IMR-90 (cell line): ENCODE results near the gene KCNK4. TPM values are rescaled to one million over a fixed set of nuclear protein-coding genes. Genes with fewer than 3 reads are reported as not detected.

Experiments
- ATAC-seq: fragments of 200-7000 bp; cut with Tn5 transposase; 2 replicates; pipeline ENCODE4 v1.9.1; 2020; ENCODE audit warnings: low read depth, mild to moderate bottlenecking, moderate library complexity
- BruUV-seq: library from RNA; stranded (reverse); fragments of 400-500 nt; replicated peaks from 2 replicates; lab custom pipeline; 2021; lab: Mats Ljungman, UMichigan
- CTCF ChIA-PET: fragments of 300-600 bp; formaldehyde crosslinking; extraction: SDS; loops from one replicate; lab custom pipeline; 2021; ENCODE audit warnings: antibody characterized with exemption; lab: Yijun Ruan, JAX
- POLR2A ChIA-PET: fragments of 300-600 bp; sonication (Branson Sonifier 250); formaldehyde crosslinking; loops from one replicate; lab custom pipeline; 2022; ENCODE audit warnings: antibody characterized with exemption; ENCODE audit not compliant: unreplicated experiment; lab: Charles Lee
- DNase-seq: peaks from one replicate; pipeline ENCODE4 v3.0.0; 2013
- H2AFZ ChIP-seq: replicated peaks from 2 replicates; pipeline ENCODE3; 2013; ENCODE audit warnings: low read length, mild to moderate bottlenecking; ENCODE audit not compliant: poor library complexity
- H2AK5ac ChIP-seq: 2 replicates; pipeline ENCODE4 v1.6.1; 2013; ENCODE audit warnings: low read depth, low read length, inconsistent platforms
- H2AK9ac ChIP-seq: replicated peaks from 2 replicates; pipeline ENCODE3; 2013; ENCODE audit warnings: mild to moderate bottlenecking, low read depth, low read length, moderate library complexity; ENCODE audit not compliant: poor library complexity
- H2BK120ac ChIP-seq: 2 replicates; pipeline ENCODE4 v1.6.1; 2013; ENCODE audit warnings: low read depth, low read length, inconsistent platforms
- H2BK15ac ChIP-seq: 3 replicates; pipeline ENCODE4 v1.6.1; 2013; ENCODE audit warnings: low read depth, low read length, inconsistent platforms
- H2BK20ac ChIP-seq: 2 replicates; pipeline ENCODE4 v1.6.1; 2013; ENCODE audit warnings: low read depth, mild to moderate bottlenecking, inconsistent platforms, low read length, moderate library complexity
- H2BK5ac ChIP-seq: 2 replicates; pipeline ENCODE4 v1.6.1; 2013; ENCODE audit warnings: mild to moderate bottlenecking, low read depth, low read length, inconsistent platforms; ENCODE audit not compliant: poor library complexity, severe bottlenecking
- H3K14ac ChIP-seq: replicated peaks from 2 replicates; pipeline ENCODE4 v1.6.1; 2013; ENCODE audit warnings: low read depth, low read length, inconsistent platforms
- H3K18ac ChIP-seq: 2 replicates; pipeline ENCODE4 v1.6.1; 2013; ENCODE audit warnings: low read depth, low read length, control low read depth
- H3K23ac ChIP-seq: 2 replicates; pipeline ENCODE4 v1.6.1; 2013; ENCODE audit warnings: low read depth, low read length, inconsistent platforms
- H3K27ac ChIP-seq: 2 replicates; pipeline ENCODE4 v1.5.1; 2013; ENCODE audit warnings: mild to moderate bottlenecking, control low read depth, low read length; ENCODE audit not compliant: insufficient read depth
- H3K27me3 ChIP-seq: 2 replicates; pipeline ENCODE4 v1.6.1; 2013; ENCODE audit warnings: low read length; ENCODE audit not compliant: control insufficient read depth, insufficient read depth
- H3K36me3 ChIP-seq: 2 replicates; pipeline ENCODE4 v1.6.1; 2013; ENCODE audit warnings: low read length, mixed read lengths; ENCODE audit not compliant: control insufficient read depth, insufficient read depth
- H3K4ac ChIP-seq: 2 replicates; pipeline ENCODE4 v1.6.1; 2013; ENCODE audit warnings: low read depth, low read length, inconsistent platforms
- H3K4me1 ChIP-seq: 2 replicates; pipeline ENCODE4 v1.6.1; 2013; ENCODE audit warnings: low read length, mixed read lengths; ENCODE audit not compliant: control insufficient read depth, insufficient read depth
- H3K4me2 ChIP-seq: 2 replicates; pipeline ENCODE4 v1.6.1; 2013; ENCODE audit warnings: low read depth, mild to moderate bottlenecking, control low read depth, low read length, moderate library complexity
- H3K4me3 ChIP-seq: 2 replicates; pipeline ENCODE4 v1.5.1; 2013; ENCODE audit warnings: low read depth, mild to moderate bottlenecking, control low read depth, low read length, moderate library complexity; ENCODE audit not compliant: insufficient read depth
- H3K56ac ChIP-seq: 2 replicates; pipeline ENCODE4 v1.6.1; 2013; ENCODE audit warnings: low read length, inconsistent platforms; ENCODE audit not compliant: insufficient read depth; ENCODE audit errors: extremely low read depth
- H3K79me1 ChIP-seq, 2 experiments: 2 replicates each; pipeline ENCODE4 v1.6.1; 2013; ENCODE audit warnings: low read length in 2 of 2, inconsistent platforms in 1 of 2, low read depth in 1 of 2
- H3K9ac ChIP-seq: 2 replicates; pipeline ENCODE4 v1.6.1; 2013; ENCODE audit warnings: low read depth, low read length, control low read depth
- H3K9me1 ChIP-seq: 2 replicates; pipeline ENCODE4 v1.6.1; 2013; ENCODE audit warnings: low read length, inconsistent platforms; ENCODE audit not compliant: insufficient read depth
- H3K9me3 ChIP-seq: 2 replicates; pipeline ENCODE4 v1.6.1; 2013; ENCODE audit warnings: low read length; ENCODE audit not compliant: control insufficient read depth, insufficient read depth
- H4K20me1 ChIP-seq: 2 replicates; pipeline ENCODE4 v1.6.1; 2013; ENCODE audit warnings: low read length, inconsistent platforms; ENCODE audit not compliant: insufficient read depth
- H4K5ac ChIP-seq: 2 replicates; pipeline ENCODE4 v1.6.1; 2013; ENCODE audit warnings: mild to moderate bottlenecking, low read depth, low read length, control low read depth
- H4K8ac ChIP-seq, 2 experiments: 2 replicates each; pipeline ENCODE4 v1.6.1; 2013; ENCODE audit warnings: low read depth in 2 of 2, low read length in 2 of 2, control low read depth in 1 of 2, inconsistent platforms in 1 of 2
- H4K91ac ChIP-seq: 2 replicates; pipeline ENCODE4 v1.6.1; 2013; ENCODE audit warnings: low read depth, low read length, inconsistent platforms; ENCODE audit not compliant: insufficient read depth
- MAZ ChIP-seq: IDR thresholded peaks from 2 replicates; pipeline ENCODE4 v1.6.1; 2012; ENCODE audit warnings: low read depth, mild to moderate bottlenecking, low read length, improper control_type of control experiment, moderate library complexity, borderline replicate concordance
- SMC3 ChIP-seq: fragments of 150-350 bp; IDR thresholded peaks from 2 replicates; pipeline ENCODE4 v1.6.1; 2016; ENCODE audit warnings: low read depth, mild to moderate bottlenecking, antibody characterized with exemption, low read length, moderate library complexity
- WGBS, 2 experiments: methylation state at CpG; one replicate each; pipeline versions ENCODE4 v1.1.5 to v1.1.7; 2013; ENCODE audit warnings: missing lambda C conversion rate in 2 of 2; ENCODE audit not compliant: insufficient read length in 1 of 2; ENCODE audit errors: extremely low coverage in 2 of 2; 5-methylcytosine and 5-hydroxymethylcytosine counted together
- dilution Hi-C: fragments of 300-500 bp; cut with HindIII; formaldehyde crosslinking; loops from one replicate; pipeline ENCODE4 v1.14.3; 2018; ENCODE audit warnings: low sequenced_read_pairs; ENCODE audit not compliant: unreplicated experiment
- in situ Hi-C: fragments of 300-500 bp; cut with MboI; formaldehyde crosslinking; loops from 3 replicates; pipeline ENCODE4 v1.14.3; 2019; ENCODE audit warnings: low sequenced_read_pairs, inconsistent platforms, mixed read lengths
- intact Hi-C: fragments of 100-400 bp; cut with micrococcal nuclease; formaldehyde crosslinking; loops from 2 replicates; pipeline ENCODE4 v1.10.0; 2022
- polyA plus RNA-seq, 3 experiments: library from polyadenylated mRNA; depleted of rRNA; stranded (reverse); fragments of >200 nt; gene quantifications; 2 replicates each; pipeline ENCODE4 v1.2.3, GENCODE V29; 2012; ENCODE audit warnings: low replicate concordance in 1 of 3
- total RNA-seq: library from RNA; depleted of rRNA; stranded (reverse); fragments of >200 nt; gene quantifications from 2 replicates; pipeline ENCODE4 v1.2.3, GENCODE V29; 2012

The KCNK4 gene
- total and polyA plus RNA-seq, 2 of the 4 experiments (the other 2 are of a cell fraction): not detected

- Histone ChIP-seq H3K18ac (no peak overlapping the region), H3K9me1 (peaks cover 8% of the 10 kb centered on the region), H4K8ac (no peak overlapping the region), H3K27ac (no peak overlapping the region), H3K56ac (no peak overlapping the region), H2BK15ac (no peak overlapping the region), H3K27me3 (no peaks in the 10 kb centered on the region; the same call in 1 of the 2 replicates), H2BK20ac (no peak overlapping the region), H4K5ac (no peak overlapping the region), H3K4me2 (no peak overlapping the region), H3K9ac (no peak overlapping the region), H3K4me1 (peaks cover 11% of the 10 kb centered on the region), H2BK5ac (no peak overlapping the region), H2AFZ (no peak overlapping the region), H3K4me3 (no peak overlapping the region), H3K79me1 (no peaks in the 10 kb centered on the region), H3K4ac (no peak overlapping the region), H3K36me3 (peaks cover 8% of the 10 kb centered on the region; the same call in 1 of the 2 replicates), H3K14ac (no peak overlapping the region), H3K23ac (no peak overlapping the region), H3K9me3 (0 out of 2 replicates have a peak, but pooled peaks cover 2% of the 10 kb centered on the region), H4K20me1 (no peaks in the 10 kb centered on the region), H4K91ac (no peak overlapping the region), H2AK9ac (no peak overlapping the region), H2BK120ac (no peak overlapping the region), H2AK5ac (no peak overlapping the region)
- ChIA-PET POLR2A (no interaction called here), CTCF (no interaction called here)
- no TSS peak for BruUV-seq
- in situ Hi-C loops (no loop called here), dilution Hi-C loops (no loop called here), intact Hi-C loops (no loop called here)
- no CpG with 5 or more reads among the region's 2 CpGs for WGBS, 2 experiments
- no peak for ATAC-seq
- no peak for DNase-seq
- TF ChIP-seq SMC3: no peak
- TF ChIP-seq MAZ: no peak
Measured at GRCh38 chr11:64327375-64327774, 36.3 kb downstream of the KCNK4 start.
